ENCODE measurements around the gene TRIM7.

DNA sequence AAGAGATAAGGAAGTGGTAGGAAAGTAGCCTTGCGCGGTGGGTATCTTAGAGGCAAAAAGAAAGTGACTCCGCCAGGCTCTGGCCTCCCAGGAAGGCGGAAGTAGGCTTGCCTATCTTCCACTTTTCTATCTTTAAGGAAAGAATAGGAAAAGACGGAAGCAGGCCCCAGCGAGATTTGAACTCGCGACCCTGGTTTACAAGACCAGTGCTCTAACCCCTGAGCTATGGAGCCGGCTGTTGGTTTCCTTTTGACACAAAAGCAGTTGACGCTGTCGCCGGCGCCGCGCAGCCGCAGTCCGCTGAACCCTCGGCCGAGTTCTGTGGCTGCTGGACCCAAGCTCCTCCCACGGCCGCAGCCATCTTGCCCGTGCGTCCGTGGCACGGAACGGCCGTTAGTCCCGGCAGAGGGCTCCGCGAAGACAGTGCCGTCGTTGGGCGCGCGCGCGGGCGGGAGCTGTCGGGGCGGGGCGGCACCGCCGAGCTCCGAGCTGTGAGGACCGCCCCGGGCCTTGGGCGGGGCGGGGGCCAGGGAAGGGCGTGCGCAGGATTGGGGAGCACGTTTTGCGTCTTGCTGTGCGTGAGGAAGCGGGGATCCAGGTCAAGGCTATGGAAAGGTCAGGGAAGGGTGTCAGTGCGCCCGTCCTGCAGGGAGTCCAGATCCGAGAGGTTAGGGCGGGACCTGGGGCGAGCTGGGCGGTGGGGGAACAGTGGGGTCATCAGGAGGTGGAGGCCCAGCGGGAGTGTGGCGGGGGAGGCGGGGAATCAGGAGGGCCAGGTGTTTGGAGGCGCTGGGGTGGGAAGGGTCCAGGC is 13.3 kb downstream of the TRIM7 start:
- TF ChIP-seq, protein P1, sequence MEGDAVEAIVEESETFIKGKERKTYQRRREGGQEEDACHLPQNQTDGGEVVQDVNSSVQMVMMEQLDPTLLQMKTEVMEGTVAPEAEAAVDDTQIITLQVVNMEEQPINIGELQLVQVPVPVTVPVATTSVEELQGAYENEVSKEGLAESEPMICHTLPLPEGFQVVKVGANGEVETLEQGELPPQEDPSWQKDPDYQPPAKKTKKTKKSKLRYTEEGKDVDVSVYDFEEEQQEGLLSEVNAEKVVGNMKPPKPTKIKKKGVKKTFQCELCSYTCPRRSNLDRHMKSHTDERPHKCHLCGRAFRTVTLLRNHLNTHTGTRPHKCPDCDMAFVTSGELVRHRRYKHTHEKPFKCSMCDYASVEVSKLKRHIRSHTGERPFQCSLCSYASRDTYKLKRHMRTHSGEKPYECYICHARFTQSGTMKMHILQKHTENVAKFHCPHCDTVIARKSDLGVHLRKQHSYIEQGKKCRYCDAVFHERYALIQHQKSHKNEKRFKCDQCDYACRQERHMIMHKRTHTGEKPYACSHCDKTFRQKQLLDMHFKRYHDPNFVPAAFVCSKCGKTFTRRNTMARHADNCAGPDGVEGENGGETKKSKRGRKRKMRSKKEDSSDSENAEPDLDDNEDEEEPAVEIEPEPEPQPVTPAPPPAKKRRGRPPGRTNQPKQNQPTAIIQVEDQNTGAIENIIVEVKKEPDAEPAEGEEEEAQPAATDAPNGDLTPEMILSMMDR (conservative IDR thresholded peaks at IDR 0.05) = no peak
- no peak for TF ChIP-seq ZFX (IDR thresholded peaks at IDR 0.05)

Measured in C4-2B (cell line).